GM21360 (cell line): ENCODE data around the gene COL5A2.

Source experiments
- ATAC-seq: cut with Tn5 transposase; IDR thresholded peaks from one replicate; pipeline ENCODE4 v1.9.1; 2021; ENCODE audit warnings: mild to moderate bottlenecking, moderate library complexity; ENCODE audit not compliant: unreplicated experiment

COL5A2 gene

GRCh38 chr2:189150033-189150432 is 29.5 kb downstream of the COL5A2 start:
- ATAC-seq = no peak

DNA sequence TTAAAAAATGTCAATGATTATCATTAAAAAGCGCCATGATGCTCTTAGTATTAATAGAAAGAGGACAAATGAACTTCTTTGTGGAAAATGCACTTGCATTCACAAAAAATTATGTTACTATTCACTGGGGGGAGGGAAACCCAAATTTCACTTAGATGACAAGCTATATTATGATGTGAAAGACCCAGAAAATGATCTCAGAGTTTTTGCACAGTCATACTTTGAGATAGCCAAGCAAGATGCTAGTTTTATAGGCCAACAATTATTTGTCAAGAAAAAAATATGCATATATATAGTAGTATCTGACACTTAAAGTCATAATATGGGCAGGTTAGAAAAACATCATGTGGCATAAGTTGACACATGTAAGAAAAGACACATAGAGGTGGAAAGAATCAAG is 31.6 kb downstream of the COL5A2 start:
- ATAC-seq = no peak

DNA sequence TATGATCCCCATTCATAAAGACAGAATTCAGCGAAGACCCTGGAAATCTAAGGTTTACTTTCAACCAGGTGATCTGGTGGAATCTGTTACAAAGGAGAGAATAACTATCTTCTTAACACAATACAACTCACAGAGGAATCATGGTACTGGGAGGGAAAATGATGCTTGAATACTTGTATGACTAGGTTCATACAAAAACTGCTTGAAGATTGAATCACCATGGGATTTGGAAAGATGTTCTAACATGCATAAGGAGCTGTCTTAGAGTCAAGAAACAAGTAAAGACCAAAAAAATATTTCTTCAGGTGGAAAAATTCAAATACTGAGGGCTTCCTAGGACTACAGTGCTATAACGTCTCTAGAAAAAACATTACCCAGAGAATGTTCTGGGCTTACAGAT is 32.2 kb downstream of the COL5A2 start:
- ATAC-seq = no peak

DNA sequence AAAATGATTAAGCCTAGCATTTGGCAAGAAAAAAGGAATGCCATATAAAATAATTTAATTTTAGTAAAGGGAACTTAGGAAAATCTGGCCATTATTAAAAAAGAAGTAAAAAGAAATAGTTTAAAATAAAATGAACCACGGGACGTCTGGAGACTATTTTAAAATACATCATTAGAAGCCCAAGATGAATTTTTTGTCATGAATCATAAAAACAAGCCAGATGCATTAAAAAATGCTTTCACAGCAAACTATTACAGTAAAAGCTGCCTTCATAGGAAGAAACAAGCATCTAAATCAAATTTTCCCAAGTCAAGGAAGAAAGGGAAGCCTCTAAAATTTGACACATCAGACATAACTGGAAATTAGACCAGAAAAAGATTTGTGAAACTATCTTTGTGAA is 33.0 kb downstream of the COL5A2 start:
- no peak for ATAC-seq

DNA sequence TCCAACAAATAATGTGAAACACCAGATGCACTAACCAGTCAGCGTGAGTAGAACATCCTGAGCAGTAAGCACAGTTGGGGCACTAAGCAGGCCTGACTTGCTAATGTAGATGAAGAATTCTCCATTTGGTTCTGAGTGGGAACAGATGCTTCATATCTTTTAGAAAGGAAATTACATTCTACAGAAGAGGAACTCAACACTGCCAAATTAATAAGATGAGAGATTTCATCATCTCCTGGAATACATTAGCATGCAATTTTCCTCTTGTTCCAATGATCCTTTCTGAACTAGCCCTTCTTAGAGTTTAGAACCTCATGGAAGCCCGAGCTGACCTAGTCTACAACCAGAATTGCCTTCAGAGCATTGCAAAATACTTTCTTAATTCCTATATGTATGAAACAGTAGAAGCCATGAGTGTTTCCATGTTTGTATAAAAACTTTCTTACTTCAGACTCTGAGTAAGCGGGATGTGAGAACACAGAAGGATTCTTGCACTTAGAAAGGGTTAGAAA is 34.8 kb downstream of the COL5A2 start:
- ATAC-seq = no peak

DNA sequence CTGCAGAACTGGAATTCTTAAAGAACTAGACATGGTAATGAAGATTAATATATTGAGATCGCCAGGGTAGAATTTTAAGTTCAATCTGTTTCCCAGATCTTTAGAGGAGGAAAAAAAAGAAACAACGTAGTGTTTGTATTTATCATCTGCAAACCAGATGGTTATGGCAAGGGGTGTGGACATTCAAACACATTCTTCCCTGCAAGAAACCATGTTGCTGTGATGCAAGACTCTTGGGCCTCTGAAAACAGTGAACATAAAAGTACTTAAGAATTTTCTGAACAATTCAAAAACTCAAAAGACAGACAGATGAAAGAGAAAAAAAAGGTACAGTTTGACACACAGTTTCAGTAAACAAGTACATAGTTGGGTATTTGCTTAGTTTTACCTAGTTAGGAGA is 35.6 kb downstream of the COL5A2 start:
- ATAC-seq = no peak

GRCh38 chr2:189142893-189143759 is 36.4 kb downstream of the COL5A2 start:
- ATAC-seq = peak; percentile 99

GRCh38 chr2:189138800-189139199 is 40.8 kb downstream of the COL5A2 start:
- no peak for ATAC-seq

DNA sequence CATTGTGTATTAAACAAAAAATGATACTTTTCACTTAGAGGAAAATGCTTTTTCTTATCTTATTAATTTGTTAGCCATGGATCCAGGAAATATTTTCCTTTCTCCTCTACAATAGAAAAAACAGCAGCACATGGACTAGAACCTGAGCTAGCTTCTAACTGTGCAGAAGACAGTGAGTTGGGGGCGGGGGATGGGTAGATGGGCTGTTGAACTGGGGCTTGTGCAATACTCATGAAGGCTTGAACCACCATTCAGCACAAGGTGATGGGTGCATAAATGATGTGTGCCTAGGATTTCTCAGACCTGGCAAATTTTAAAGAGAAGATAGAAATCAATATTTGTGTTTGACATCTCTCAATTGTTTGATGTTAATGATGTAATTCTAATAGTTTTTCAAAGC is 42.0 kb downstream of the COL5A2 start:
- ATAC-seq = no peak

DNA sequence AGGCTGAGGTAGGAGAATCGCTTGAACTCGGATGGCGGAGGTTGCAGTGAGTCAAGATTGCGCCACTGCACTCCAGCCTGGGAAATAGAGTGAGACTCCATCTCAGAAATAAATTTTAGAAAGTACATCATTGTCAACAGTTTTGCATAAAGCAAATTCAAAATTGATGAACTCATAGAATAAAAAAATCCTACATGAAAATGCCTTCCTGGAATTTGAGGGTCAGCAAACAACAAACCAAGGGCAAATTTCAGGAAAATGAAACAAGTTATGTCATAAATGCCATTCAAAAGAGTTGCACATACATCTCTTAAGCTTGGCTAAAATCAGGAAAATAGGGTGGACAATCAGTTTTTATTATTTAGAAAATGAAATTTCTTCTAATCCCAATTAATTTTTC is 45.1 kb downstream of the COL5A2 start:
- no peak for ATAC-seq

- no peak for ATAC-seq
Measured at GRCh38 chr2:189131991-189132390, 47.6 kb downstream of the COL5A2 start.

DNA sequence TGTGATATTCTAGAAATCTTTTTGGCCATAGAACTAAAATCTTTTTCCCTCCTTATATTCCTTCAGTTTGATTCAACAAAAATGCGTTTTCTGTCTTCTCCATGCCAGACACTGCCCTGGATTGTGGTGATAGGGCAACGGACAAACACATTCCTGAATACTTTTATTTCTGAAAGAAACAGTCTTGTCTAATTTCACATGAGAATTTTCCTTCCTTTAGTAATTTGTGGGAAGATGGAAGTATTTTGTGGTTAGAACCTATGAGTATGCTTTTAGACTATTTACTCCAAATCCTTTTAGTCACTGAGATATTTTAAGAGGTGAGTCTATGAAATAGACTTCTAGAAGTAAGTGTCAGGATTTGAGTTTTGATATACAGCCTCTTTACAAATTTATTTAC is 49.6 kb downstream of the COL5A2 start:
- no peak for ATAC-seq

DNA sequence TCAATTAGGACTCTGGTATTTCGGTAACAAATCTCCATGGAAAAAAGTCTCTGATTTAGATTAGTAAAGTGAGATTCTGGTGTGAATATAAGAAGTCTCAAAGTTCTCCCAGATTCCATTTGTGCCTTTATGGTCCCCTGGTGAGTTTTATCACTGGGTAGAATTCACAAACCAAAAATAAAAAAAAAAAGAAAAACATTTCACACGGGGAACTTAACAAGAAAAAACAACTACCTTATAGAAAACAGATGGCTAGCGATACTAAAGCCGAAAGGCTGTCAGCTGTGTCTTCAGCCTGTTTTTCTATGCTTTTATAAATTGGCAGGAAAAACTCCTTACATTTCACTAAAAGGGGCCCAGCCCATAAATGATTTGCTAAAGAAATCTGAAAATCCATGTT is 50.6 kb downstream of the COL5A2 start:
- no peak for ATAC-seq

- ATAC-seq = no peak
Measured at GRCh38 chr2:189127756-189128155, 51.8 kb downstream of the COL5A2 start.

- ATAC-seq = no peak
Measured at GRCh38 chr2:189125195-189125594, 54.4 kb downstream of the COL5A2 start.

GRCh38 chr2:189124175-189124574 is 55.4 kb downstream of the COL5A2 start:
- ATAC-seq = no peak

- no peak for ATAC-seq
Measured at GRCh38 chr2:189118386-189118785, 61.2 kb downstream of the COL5A2 start.

- ATAC-seq = no peak
Measured at GRCh38 chr2:189116979-189117378, 62.6 kb downstream of the COL5A2 start.

- no peak for ATAC-seq
Measured at GRCh38 chr2:189116087-189116486, 63.5 kb downstream of the COL5A2 start.

DNA sequence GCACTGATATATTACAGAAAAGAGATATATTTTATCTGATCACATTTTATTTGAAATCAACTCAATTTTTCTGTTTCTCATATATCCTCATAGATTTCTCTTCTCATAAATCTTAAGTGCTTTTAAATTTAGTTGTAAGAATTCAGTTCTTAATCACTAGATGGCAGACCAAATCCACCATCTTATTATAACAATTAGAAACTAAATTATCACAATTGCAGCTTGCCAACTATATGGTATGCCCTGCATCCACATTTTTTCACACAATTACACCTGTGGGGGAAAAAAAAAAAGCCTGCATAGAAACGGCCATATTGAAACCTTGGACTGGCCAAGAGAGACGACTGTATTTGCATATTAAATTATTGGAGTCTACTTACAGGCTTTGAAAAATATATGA is 64.4 kb downstream of the COL5A2 start:
- no peak for ATAC-seq

GRCh38 chr2:189113963-189114362 is 65.6 kb downstream of the COL5A2 start:
- no peak for ATAC-seq

DNA sequence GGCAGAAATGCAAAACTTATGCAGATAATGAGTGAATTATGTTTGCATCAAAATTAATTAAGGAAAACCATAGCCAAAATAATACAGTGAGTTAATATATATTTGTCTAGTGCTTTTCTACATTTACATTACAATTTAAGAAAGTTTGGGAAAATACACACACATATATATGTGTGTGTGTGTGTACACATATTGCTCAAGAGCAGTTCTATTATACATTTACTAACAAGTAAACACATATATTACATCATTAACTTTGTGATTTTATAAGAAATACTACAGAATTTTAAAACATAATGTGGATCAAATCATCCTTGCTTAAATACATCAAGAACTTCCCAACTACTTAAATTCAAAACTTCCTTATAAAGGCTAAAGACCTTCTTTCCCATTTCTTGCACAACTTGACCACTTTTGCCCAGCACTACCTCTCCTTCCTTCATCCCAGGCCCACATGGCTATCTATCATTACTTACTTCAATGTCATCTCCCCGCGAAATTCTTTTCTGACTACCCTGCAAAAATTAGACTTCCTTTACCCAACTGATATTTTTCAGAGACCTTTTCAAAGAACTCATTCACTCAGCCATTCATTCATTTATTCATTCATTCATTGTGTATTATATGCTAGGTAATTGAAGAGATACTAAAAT is 68.4 kb downstream of the COL5A2 start:
- ATAC-seq = no peak
